HG02943 (cell line): ENCODE results near the gene FERD3L.

Experiments
- ATAC-seq: cut with Tn5 transposase; IDR thresholded peaks from one replicate; pipeline ENCODE4 v1.9.1; 2021; ENCODE audit warnings: mild to moderate bottlenecking, low read depth, moderate library complexity; ENCODE audit not compliant: unreplicated experiment

FERD3L gene

DNA sequence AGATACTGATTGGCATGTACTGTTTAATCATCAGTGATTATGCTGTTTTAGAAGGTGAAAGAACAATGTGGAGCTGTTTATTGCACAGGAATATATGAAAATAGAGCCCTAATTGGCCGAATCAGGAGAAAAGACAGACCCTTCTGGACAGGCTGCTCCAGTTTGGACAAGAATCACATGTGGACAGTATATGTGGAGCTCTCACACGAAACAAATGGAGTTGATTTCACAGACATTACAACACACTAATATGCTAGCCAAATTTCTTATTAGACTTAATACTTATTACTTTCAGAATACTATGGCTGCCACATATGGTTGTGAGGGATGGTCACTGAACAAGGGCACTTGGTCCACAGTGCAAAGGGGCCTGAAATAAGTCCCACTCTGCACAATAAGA, 43.3 kb downstream of the FERD3L start:
- ATAC-seq: no peak

DNA sequence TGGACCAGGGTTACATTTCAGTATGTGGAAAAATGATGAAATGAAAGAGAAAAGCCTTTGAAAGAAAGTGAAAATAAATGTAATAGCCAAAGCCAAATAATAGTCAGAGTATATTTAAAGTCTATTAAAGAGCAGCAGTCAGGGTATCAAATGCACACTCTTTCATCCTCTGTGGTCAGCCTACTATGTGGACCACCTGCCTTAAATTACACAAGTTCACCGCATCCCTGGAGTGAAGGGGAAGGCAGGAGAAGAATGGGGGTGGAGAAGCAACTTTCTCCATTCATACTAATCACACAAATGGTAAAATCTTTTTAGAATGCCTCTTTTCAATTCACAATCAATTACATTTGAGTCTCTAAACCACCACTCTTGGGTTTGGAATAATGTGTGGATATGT, 43.7 kb downstream of the FERD3L start:
- ATAC-seq: no peak

DNA sequence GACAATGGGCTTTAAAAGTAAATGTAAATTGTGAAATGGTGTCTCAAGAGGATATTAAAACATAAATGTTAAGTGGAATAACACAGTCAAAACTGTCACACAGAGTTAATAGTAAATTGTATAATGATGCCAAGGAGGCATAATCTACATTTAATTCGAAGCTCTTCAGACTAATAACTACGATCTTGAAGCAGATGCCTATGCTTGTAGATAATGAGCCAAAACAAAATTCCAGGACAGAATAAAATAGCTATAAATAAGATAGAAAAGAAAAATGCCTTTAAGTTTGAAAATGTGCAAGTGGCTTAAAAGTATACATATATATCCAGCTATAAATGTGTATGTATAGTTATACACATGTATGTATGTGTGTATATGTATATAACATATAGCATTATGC, 45.3 kb downstream of the FERD3L start:
- ATAC-seq: no peak

DNA sequence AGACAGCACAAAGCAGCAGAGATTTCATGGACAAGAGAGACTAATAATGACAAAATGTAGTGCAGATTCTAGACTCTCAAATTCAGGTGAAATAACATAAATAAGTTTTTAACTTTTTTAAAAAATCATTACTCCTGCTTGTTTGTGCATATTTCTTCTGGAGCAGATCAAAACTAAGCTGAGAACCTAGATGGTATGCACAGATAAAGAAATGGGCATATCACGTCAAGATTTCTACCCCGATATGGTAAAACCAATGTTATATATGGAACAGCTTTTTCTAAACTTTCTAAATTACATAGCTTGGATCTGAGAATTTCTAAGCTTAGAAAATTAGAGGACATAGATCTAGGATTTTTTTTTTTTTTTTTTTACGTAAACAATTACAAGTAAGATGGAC, 46.0 kb downstream of the FERD3L start:
- ATAC-seq: no peak

DNA sequence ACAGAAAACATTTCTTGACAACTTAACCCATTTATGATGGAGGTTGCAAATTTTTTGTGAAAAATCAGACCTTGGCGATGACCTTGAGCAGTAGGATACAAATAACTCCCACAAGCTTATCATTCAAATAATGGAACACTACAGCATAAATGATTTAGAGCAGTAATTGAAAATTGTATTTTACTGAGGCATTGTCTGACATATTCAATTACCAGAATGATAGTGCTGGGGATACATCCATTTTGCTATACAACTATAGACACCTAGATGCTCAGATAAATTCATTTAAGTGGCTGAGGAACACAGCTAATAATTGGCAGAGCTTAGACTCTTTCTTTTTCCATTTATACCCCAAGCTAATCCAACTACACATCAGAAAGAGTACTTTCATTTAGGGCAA, 46.7 kb downstream of the FERD3L start:
- no peak for ATAC-seq

DNA sequence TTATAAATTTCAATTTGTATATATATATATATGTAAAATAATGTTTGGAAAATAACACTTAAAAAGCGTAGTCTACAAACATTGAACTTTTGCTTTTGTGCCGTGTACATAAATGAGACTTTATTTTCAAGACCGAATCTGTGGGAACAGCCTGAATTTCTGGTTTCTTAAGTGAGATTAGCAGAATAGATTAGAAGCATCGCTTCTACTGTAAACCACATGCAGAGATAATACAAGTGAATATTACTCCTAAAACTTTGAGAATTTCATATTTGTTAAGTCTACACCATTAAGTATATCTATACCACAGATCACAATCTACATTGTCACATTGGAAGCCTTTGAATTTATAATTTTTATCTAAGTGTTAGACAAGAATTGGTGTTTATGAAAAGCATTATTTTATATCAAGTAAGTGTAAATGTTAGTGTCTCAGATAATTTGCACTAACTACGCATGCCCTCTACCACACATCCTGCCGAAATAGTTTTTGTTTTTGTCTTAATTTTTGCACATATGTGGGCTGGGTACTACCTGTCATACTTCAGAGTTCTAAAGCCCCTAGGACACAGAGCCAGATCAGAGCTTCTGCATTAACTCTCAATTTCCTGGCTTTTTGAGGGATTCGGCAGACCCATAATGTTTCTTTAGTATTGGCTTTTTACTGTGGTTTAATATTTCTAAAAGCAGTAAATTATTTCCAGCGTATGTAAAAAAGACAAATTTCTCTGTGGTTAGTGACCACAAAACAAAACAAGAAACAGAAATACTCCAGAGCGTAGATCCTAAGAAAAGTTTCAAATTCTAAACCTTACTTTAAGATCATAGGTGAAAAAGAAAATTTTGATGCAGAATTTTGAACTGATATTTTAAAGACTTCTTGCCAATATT, 47.8 kb downstream of the FERD3L start:
- no peak for ATAC-seq

- no peak for ATAC-seq
Observed at GRCh38 chr7:19095353-19095860, 49.8 kb downstream of the FERD3L start.
